Measurements from ENCODE around the gene CMTM5.
"Not testable (repeated sequence)": the region's sequence is repeated elsewhere in the genome, so short reads cannot be mapped to it uniquely, and the experiment has no call there.

The CMTM5 gene

GRCh38 chr14:23400496-23401149 lies 23.8 kb downstream of the CMTM5 start:
- DNase-seq: not testable (repeated sequence)

- no peak for DNase-seq
Observed at GRCh38 chr14:23401291-23401690, 24.4 kb downstream of the CMTM5 start.

GRCh38 chr14:23402296-23403138 lies 25.7 kb downstream of the CMTM5 start:
- DNase-seq: no peak

GRCh38 chr14:23403139-23403438 lies 26.2 kb downstream of the CMTM5 start:
- no peak for DNase-seq

- no peak for DNase-seq
Observed at GRCh38 chr14:23403908-23404307, 27.1 kb downstream of the CMTM5 start.

- no peak for DNase-seq
Observed at GRCh38 chr14:23404331-23404900, 27.6 kb downstream of the CMTM5 start.

GRCh38 chr14:23405096-23405495 lies 28.2 kb downstream of the CMTM5 start:
- DNase-seq: no peak

- no peak for DNase-seq
Observed at GRCh38 chr14:23405516-23406025, 28.7 kb downstream of the CMTM5 start.

GRCh38 chr14:23406244-23406643 lies 29.4 kb downstream of the CMTM5 start:
- DNase-seq: no peak

- DNase-seq: no peak
Observed at GRCh38 chr14:23406725-23407355, 30.0 kb downstream of the CMTM5 start.

GRCh38 chr14:23407516-23408306 lies 30.9 kb downstream of the CMTM5 start, which contains the start of gene MYH6:
Gene MYH6 (minus strand): TSS chr14:23408273. CDS start chr14:23407223, 1,050 bp downstream.
- DNase-seq: no peak

- no peak for DNase-seq
Observed at GRCh38 chr14:23408307-23408630, 31.4 kb downstream of the CMTM5 start.

GRCh38 chr14:23409475-23409874 lies 32.6 kb downstream of the CMTM5 start:
- no peak for DNase-seq

- no peak for DNase-seq
Observed at GRCh38 chr14:23409966-23410635, 33.3 kb downstream of the CMTM5 start.

GRCh38 chr14:23411563-23412525 lies 35.0 kb downstream of the CMTM5 start:
- DNase-seq: no peak

- DNase-seq: no peak
Observed at GRCh38 chr14:23413681-23414080, 36.8 kb downstream of the CMTM5 start.

- DNase-seq: no peak
Observed at GRCh38 chr14:23414254-23414653, 37.4 kb downstream of the CMTM5 start.

GRCh38 chr14:23414906-23415820 lies 38.3 kb downstream of the CMTM5 start:
- DNase-seq: no peak
